ENCODE results near the gene SLC44A2.

SLC44A2 gene

DNA sequence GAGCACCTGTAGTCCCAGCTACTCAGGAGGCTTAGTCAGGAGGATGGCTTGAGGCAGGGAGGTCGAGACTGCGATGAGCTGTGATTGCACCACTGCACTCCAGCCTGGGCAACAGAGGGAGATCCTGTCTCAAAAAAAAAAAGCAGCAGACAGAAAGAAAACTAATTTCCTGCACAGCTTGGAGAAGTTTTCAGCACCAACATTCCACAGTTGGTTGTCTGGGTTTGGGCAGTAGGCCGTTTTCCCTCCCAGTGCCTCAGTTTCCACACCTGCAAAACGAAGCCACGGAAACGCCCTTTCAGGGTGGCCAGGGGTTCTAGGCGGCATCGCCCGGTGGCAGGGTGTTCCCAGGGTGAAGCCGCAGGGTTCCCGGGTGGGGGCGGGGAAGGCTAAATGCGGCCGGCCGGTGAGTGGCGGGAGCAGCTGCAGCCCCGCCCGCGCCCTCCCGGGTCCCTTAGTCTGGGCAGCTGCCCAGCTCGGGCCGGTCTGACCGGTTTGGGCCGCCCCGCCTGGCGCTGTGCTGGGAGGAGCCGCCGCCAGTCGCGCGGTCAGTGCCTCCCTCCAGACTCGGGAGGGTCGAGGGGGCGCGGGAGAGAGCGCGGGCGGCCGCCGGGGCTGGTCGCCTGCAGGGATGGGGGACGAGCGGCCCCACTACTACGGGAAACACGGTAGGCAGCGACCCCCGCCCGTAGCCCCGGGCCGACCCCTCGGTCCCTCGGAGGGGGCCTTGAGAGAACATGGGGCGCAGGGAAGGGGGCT lies at the start of gene SLC44A2 (continued):
- TF ChIP-seq ZXDB (tag by site-specific recombination; IDR thresholded peaks at IDR 0.05), result 0 out of 2 replicates have a peak, but pooled peaks have one; percentile 30
- no peak for TF ChIP-seq ZNF776 (tag by site-specific recombination; IDR thresholded peaks at IDR 0.05; ENCODE audit: borderline replicate concordance)
- TF ChIP-seq ZNF146 (tag by site-specific recombination; IDR thresholded peaks at IDR 0.05), result no peak; the same call in 1 of the 2 replicates
- no peak for TF ChIP-seq ZSCAN16 (tag by site-specific recombination; IDR thresholded peaks at IDR 0.05)
- TF ChIP-seq ZNF600 (tag by site-specific recombination; IDR thresholded peaks at IDR 0.05), result no peak; the same call in 1 of the 2 replicates
- no peak for TF ChIP-seq ZNF514 (tag by site-specific recombination; IDR thresholded peaks at IDR 0.05)
- peak; percentile 58 for TF ChIP-seq ZFHX2 (tag by site-specific recombination; conservative IDR thresholded peaks at IDR 0.05)
- TF ChIP-seq SP2 (tag by site-specific recombination; IDR thresholded peaks at IDR 0.05), result peak; percentile 60
- no peak for TF ChIP-seq ZSCAN23 (tag by site-specific recombination; IDR thresholded peaks at IDR 0.05)
- TF ChIP-seq EGR2 (tag by site-specific recombination; IDR thresholded peaks at IDR 0.05; ENCODE audit: low read depth), result peak; percentile 50; the same call in 1 of the 2 replicates
- TF ChIP-seq ZIC2 (tag by site-specific recombination; IDR thresholded peaks at IDR 0.05), result peak; percentile 74
- TF ChIP-seq, protein P1, sequence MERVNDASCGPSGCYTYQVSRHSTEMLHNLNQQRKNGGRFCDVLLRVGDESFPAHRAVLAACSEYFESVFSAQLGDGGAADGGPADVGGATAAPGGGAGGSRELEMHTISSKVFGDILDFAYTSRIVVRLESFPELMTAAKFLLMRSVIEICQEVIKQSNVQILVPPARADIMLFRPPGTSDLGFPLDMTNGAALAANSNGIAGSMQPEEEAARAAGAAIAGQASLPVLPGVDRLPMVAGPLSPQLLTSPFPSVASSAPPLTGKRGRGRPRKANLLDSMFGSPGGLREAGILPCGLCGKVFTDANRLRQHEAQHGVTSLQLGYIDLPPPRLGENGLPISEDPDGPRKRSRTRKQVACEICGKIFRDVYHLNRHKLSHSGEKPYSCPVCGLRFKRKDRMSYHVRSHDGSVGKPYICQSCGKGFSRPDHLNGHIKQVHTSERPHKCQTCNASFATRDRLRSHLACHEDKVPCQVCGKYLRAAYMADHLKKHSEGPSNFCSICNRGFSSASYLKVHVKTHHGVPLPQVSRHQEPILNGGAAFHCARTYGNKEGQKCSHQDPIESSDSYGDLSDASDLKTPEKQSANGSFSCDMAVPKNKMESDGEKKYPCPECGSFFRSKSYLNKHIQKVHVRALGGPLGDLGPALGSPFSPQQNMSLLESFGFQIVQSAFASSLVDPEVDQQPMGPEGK (tag by site-specific recombination; IDR thresholded peaks at IDR 0.05), result peak; percentile 82; the same call in 1 of the 2 replicates
- TF ChIP-seq, protein P2, sequence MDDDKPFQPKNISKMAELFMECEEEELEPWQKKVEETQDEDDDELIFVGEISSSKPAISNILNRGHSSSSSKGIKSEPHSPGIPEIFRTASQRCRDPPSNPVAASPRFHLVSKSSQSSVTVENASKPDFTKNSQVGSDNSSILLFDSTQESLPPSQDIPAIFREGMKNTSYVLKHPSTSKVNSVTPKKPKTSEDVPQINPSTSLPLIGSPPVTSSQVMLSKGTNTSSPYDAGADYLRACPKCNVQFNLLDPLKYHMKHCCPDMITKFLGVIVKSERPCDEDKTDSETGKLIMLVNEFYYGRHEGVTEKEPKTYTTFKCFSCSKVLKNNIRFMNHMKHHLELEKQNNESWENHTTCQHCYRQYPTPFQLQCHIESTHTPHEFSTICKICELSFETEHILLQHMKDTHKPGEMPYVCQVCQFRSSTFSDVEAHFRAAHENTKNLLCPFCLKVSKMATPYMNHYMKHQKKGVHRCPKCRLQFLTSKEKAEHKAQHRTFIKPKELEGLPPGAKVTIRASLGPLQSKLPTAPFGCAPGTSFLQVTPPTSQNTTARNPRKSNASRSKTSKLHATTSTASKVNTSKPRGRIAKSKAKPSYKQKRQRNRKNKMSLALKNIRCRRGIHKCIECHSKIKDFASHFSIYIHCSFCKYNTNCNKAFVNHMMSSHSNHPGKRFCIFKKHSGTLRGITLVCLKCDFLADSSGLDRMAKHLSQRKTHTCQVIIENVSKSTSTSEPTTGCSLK (tag by site-specific recombination; IDR thresholded peaks at IDR 0.05), result no peak
- peak; percentile 37; the same call in 1 of the 2 replicates for TF ChIP-seq ZBTB20 (tag by site-specific recombination; IDR thresholded peaks at IDR 0.05)
- TF ChIP-seq ZBTB8A (tag by site-specific recombination; IDR thresholded peaks at IDR 0.05), result peak; percentile 92
- no peak for TF ChIP-seq ZNF837 (tag by site-specific recombination; IDR thresholded peaks at IDR 0.05)
- peak; percentile 89 for TF ChIP-seq SCRT2 (tag by site-specific recombination; IDR thresholded peaks at IDR 0.05)
- peak; percentile 85 for TF ChIP-seq GLIS1 (tag by site-specific recombination; IDR thresholded peaks at IDR 0.05)

- TF ChIP-seq, protein P3, sequence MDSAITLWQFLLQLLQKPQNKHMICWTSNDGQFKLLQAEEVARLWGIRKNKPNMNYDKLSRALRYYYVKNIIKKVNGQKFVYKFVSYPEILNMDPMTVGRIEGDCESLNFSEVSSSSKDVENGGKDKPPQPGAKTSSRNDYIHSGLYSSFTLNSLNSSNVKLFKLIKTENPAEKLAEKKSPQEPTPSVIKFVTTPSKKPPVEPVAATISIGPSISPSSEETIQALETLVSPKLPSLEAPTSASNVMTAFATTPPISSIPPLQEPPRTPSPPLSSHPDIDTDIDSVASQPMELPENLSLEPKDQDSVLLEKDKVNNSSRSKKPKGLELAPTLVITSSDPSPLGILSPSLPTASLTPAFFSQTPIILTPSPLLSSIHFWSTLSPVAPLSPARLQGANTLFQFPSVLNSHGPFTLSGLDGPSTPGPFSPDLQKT (IDR thresholded peaks at IDR 0.05; ENCODE audit: borderline replicate concordance, low read depth, low read length), result no peak
- TF ChIP-seq PRDM10 (tag by site-specific recombination; IDR thresholded peaks at IDR 0.05), result peak; percentile 56
- no peak for TF ChIP-seq GFI1B (tag by site-specific recombination; IDR thresholded peaks at IDR 0.05)
- no peak for TF ChIP-seq ZNF146 (tag by site-specific recombination; IDR thresholded peaks at IDR 0.05)
- no peak for TF ChIP-seq ZNF341 (tag by site-specific recombination; IDR thresholded peaks at IDR 0.05; ENCODE audit: low read depth)
- TF ChIP-seq ZNF169 (tag by site-specific recombination; IDR thresholded peaks at IDR 0.05), result no peak
- TF ChIP-seq, protein P4, sequence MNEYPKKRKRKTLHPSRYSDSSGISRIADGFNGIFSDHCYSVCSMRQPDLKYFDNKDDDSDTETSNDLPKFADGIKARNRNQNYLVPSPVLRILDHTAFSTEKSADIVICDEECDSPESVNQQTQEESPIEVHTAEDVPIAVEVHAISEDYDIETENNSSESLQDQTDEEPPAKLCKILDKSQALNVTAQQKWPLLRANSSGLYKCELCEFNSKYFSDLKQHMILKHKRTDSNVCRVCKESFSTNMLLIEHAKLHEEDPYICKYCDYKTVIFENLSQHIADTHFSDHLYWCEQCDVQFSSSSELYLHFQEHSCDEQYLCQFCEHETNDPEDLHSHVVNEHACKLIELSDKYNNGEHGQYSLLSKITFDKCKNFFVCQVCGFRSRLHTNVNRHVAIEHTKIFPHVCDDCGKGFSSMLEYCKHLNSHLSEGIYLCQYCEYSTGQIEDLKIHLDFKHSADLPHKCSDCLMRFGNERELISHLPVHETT (tag by site-specific recombination; IDR thresholded peaks at IDR 0.05), result no peak
- Histone ChIP-seq H3K9me3 (ENCODE audit: control insufficient read depth, insufficient read depth, low read depth, low read length) (no peaks in the 10 kb centered on the region), H3K27ac (ENCODE audit: extremely low read depth, low read depth, low read length) (no peak overlapping the region), H3K36me3 (ENCODE audit: control insufficient read depth in 2 of 2, insufficient read depth in 1 of 2, low read length in 2 of 2) (no peaks in the 10 kb centered on the region), H3K4me3 (ENCODE audit: low read depth, low read length) (no peak overlapping the region), H3K4me1 (ENCODE audit: control insufficient read depth, insufficient read depth, low read length) (no peaks in the 10 kb centered on the region)
- CTCF ChIA-PET, result interaction anchor here (0.7 to 7.9 kb wide), 4 partner anchors 14 to 120 kb away, joined by 5 to 243 read pairs (median 87); partner anchors contain the start of gene QTRT1
- POLR2A ChIA-PET, result no interaction called here
Measured at GRCh38 chr19:10577951-10578350, 47.4 kb upstream of the SLC44A2 start.
